ENCODE data around the gene RFT1.

- no peak for TF ChIP-seq CTCF (IDR thresholded peaks at IDR 0.05)
- TF ChIP-seq POLR2A (IDR thresholded peaks at IDR 0.05), result no peak
Observed at GRCh38 chr3:53083521-53083920, 46.7 kb downstream of the RFT1 start.
